Activated CD8-positive, alpha-beta memory T cell treated with anti-CD3 and anti-CD28 coated beads, Interleukin-2, amount 50 U/mL, for 24 hours (primary cell): ENCODE data around the gene TAGLN2.
A peak's percentile ranks its signal among the peaks of the same experiment; 100 is the strongest.

Experiments used
- DNase-seq: peaks from one replicate; pipeline ENCODE4 v3.0.0-alpha.2; 2020; ENCODE audit errors: extremely low read depth

The TAGLN2 gene

DNA sequence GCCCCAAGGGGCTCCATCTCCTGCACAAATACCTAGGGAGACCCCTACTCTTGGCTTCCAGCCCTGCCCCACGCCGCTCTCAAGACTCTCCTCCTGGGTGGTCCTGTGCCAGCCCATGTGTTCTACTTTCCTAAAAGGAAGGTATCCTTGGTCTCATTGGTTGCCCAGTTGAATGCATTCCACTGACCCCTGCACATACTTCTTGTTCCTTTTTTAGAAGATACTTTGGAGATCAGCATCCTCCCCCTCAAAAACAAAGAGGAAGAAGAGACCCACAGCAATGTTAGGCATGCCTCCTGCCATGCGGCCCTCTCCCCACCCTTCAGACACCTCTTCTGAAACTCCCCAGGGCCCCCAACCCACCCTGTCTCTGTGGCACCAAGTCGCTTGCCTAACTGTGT, 24.7 kb upstream of the TAGLN2 start:
- DNase-seq, result no peak

DNA sequence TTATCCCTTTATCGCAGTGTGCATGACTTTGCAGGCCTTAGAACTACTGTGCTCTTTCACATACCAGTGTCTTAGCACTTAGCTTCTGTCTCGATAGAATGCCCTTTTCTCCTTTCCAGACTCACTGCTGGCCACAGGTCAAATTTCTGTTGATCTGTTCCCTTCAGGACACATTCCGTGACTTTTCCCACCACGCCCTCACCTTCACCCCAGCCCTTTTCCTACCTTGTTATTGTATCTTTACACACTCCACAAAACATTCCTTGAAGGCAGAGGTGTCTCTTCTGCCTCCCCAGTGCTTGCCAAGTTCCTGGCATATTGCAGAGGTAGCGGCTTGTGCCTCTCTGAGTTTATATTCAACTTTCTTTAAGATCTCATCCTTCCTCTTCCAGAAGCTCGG, 23.8 kb upstream of the TAGLN2 start:
- no peak for DNase-seq

DNA sequence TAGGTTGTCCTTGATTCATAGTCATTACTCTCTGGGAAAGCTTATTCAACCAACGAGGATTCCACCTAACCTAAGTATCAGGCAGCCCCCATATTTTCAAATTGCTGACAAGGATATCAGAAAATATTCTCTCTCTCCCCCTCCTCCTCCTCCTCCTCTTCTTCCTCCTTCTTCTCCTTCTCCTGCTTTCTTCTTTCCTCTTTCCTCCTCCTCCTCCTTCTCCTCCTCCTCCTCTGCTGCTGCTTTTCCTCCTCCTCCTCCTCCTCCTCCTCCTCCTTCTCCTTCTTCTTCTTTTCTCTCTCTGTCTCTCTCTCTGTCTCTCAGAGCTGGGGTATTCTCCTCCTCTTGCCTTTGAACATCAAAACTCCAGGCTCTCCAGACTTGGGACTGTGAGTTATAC, 22.6 kb upstream of the TAGLN2 start:
- DNase-seq, result no peak

DNA sequence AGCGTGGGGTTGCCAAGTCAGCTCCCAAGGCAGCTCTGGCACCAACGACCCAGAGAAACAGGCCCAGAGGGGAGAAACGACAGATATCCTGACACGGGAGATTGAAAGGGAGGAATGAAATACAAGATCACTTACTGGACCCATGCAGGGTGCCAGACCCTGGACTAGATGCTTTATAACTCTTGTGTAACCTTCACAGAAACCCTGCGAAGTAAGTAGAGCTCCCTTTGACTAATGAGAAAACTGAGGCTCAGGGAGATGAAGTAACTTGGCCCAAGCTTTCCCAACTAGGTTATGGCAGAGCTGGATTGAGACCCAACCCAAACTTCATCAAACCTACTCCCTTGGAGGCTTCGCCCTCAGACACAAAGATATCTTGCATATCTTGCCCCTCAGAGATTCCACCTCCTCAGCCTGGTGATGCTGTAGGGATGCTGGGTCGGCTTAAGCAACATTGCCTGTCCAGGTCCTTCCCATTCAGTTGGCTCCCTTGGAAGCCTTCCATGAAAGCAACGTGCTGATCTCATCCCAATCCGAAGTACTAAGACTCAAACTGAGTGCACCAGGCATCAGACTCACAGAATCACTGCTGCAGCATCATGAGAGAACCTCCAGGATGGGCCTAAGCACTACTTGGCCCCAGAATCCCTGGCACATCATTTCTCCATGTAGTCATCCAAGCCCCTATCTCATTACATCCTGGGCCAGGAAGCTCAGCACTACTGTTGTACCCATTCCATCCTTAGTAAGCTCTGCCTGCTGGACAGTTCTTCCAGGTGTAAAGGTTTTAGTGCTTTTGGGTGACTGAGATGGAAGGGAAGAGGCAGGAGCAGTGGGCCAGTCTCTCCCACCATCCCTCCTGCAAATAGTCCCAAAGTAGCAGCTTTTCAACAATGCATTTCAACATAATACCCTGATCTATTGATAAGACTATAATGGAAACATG, 21.2 kb upstream of the TAGLN2 start:
- DNase-seq, result no peak

- peak; percentile 45 for DNase-seq
These were observed 20.4 kb upstream of the TAGLN2 start, which contains the start of gene IGSF9 for GRCh38 chr1:159945483-159946241. TSS of gene IGSF9 (minus strand) at chr1:159945613. CDS start at chr1:159943454, 2,159 bp downstream.

DNA sequence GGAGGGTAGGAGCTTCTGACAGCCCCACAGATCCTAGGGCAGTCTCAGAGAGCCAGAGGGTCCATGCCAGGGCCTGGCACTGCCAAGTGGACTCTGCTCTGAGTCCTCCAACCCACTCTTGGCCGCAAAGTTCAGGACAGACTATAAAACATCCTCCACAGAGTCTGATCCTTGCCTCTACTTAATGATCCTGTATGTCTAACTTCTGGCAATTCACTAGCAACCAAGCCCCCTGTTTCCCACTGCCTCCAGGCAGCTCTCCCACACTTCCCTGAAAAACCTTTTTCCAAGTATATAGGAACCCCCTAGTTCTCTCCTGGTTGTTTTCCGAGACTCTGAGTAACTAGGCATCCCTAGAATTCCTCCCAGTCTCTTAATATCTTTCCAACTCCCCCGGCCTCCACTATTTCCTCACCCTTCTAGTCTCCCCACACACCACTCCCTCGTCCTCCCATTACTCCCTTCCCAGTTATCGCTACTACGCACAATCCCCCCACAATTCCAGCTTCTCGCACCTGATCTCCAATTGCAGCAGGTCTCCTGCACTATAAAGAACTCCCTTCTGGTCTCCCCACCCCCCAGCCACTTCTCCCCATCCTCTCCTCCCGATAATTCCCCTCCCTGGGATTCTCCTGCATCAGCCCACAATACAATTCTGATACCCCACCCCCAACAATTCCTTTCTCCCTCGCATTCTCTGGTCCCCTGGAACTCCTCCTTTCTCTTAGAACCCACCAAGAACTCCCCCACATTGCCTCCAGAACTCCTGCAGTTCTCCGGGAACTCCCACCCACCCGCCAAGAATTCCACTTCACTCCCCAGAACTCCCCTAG, 19.5 kb upstream of the TAGLN2 start:
- no peak for DNase-seq

GRCh38 chr1:159943908-159944622, 18.8 kb upstream of the TAGLN2 start:
- no peak for DNase-seq

- no peak for DNase-seq
These were observed 18.0 kb upstream of the TAGLN2 start for GRCh38 chr1:159943278-159943640.

GRCh38 chr1:159942632-159943277, 17.4 kb upstream of the TAGLN2 start:
- no peak for DNase-seq

GRCh38 chr1:159941591-159942560, 16.6 kb upstream of the TAGLN2 start:
- no peak for DNase-seq

GRCh38 chr1:159941141-159941540, 15.8 kb upstream of the TAGLN2 start:
- DNase-seq, result no peak

DNA sequence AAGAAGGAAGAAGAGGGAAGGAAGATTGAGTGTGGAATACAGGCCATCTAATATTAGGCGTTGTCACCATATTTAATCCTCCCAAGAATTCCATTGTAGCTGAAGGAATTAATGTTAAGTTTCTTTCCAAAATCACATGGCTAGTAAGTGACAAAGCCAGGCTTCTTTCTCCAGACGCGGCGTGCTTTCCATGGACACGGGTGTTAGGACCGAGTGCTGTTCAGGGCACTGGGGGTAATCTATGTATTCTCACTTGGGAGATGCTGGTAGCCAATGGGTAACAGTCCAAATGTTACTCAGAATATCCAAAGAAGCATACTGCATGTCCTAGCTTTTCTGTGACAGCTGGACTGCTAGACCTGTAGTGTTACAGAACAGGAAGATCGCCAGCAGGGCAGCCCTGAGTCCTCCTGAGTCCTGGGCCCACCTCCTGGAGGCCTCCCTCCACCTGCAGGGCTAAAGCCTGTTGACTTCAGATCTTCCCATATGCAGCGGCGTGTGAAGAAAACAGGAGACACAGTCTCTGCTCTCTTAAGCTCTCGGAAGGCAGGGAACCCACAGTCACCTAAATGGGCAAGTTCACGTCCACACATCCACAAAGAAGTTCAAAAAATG, 14.8 kb upstream of the TAGLN2 start:
- no peak for DNase-seq

- no peak for DNase-seq
These were observed 14.3 kb upstream of the TAGLN2 start for GRCh38 chr1:159939678-159940002.

- DNase-seq, result no peak
These were observed 13.8 kb upstream of the TAGLN2 start for GRCh38 chr1:159938905-159939677.

GRCh38 chr1:159938211-159938852, 13.0 kb upstream of the TAGLN2 start:
- DNase-seq, result no peak

- no peak for DNase-seq
These were observed 11.9 kb upstream of the TAGLN2 start for GRCh38 chr1:159937054-159937750.

DNA sequence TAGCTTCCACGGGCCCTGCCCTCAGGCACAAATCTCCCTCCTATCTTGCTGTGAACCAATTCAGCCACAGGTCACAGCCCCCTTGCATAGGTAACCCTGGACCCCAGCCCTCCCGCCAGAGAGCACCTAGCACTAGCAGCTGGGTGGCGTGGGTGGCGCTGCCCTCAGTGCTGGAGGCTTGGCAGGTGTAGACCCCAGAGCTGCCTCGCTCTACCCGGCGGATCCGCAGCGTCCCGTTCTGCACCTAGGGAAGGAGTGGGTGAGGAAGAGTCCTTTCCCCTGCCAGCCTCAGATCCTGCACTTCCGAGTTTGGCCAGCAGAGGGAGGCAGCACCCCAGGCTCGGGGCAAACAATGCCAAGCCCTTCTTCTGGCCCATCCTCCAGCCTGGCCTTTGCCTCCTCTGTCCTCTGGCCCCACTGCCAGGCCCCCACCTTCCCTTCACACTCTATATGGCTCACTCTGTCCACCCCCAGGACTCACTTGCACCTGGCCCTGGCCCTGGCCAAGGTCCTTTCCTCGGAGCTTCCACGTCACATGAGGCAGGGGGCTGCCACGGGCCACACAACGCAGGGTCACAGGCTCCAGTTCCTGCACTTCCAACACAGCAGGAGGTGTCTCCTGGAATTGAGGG, 11.1 kb upstream of the TAGLN2 start:
- DNase-seq, result no peak
